CD4-positive, CD25-positive, alpha-beta regulatory T cell (primary cell): ENCODE measurements around the gene MYCT1. TPM values are rescaled to one million over a fixed set of nuclear protein-coding genes. Genes with fewer than 3 reads are reported as not detected.
"Not testable (repeated sequence)": the region's sequence is repeated elsewhere in the genome, so short reads cannot be mapped to it uniquely, and the experiment has no call there.

Experiments
- ATAC-seq, 2 donors: fragments of 150-1000 bp; cut with Tn5 transposase; one replicate each; pipeline ENCODE4 v1.10.0; 2021; ENCODE audit warnings: low read depth in 2 of 2, moderate number of reproducible peaks in 2 of 2, moderate library complexity in 1 of 2
- DNase-seq, 3 donors: peaks; one replicate each; pipeline versions ENCODE4 v3.0.0 to v3.0.0-alpha.2; 2012 to 2022; ENCODE audit warnings: mixed read lengths in 1 of 3
- H3K27ac ChIP-seq: one replicate; pipeline ENCODE4 v1.7.0; 2013; ENCODE audit warnings: mild to moderate bottlenecking, low read length; ENCODE audit not compliant: insufficient read depth, poor library complexity, severe bottlenecking
- H3K27me3 ChIP-seq: one replicate; pipeline ENCODE4 v1.7.0; 2013; ENCODE audit warnings: low read length; ENCODE audit not compliant: control insufficient read depth, insufficient read depth
- H3K36me3 ChIP-seq: one replicate; pipeline ENCODE4 v1.7.0; 2013; ENCODE audit warnings: mild to moderate bottlenecking, low read length, moderate library complexity; ENCODE audit not compliant: control insufficient read depth, insufficient read depth
- H3K4me1 ChIP-seq: 2 replicates; pipeline ENCODE4 v1.7.0; 2013; ENCODE audit warnings: mild to moderate bottlenecking, low read length; ENCODE audit not compliant: insufficient read depth, control insufficient read depth, poor library complexity, severe bottlenecking
- H3K4me3 ChIP-seq: one replicate; pipeline ENCODE4 v1.7.0; 2013; ENCODE audit warnings: low read depth, mild to moderate bottlenecking, low read length, moderate library complexity
- H3K9me3 ChIP-seq, 2 experiments: 1 replicate in 1 of 2; 2 replicates in 1 of 2; pipeline ENCODE4 v1.7.0; 2013; ENCODE audit warnings: low read length in 2 of 2, mild to moderate bottlenecking in 1 of 2, moderate library complexity in 1 of 2; ENCODE audit not compliant: control insufficient read depth in 2 of 2
- H3K27ac Mint-ChIP-seq, 3 donors: one replicate each; pipeline ENCODE4 v1.8.0; 2020 to 2022; ENCODE audit warnings: mild to moderate bottlenecking in 3 of 3, mixed read lengths in 3 of 3, moderate library complexity in 2 of 3
- H3K27me3 Mint-ChIP-seq: one replicate; pipeline ENCODE4 v1.8.0; 2022; ENCODE audit warnings: mild to moderate bottlenecking, mixed read lengths
- H3K36me3 Mint-ChIP-seq: one replicate; pipeline ENCODE4 v1.8.0; 2020; ENCODE audit warnings: mixed read lengths
- H3K4me1 Mint-ChIP-seq, 4 donors: one replicate each; pipeline ENCODE4 v1.8.0; 2020 to 2022; ENCODE audit warnings: mixed read lengths in 4 of 4, mild to moderate bottlenecking in 1 of 4
- H3K4me3 Mint-ChIP-seq, 4 donors: one replicate each; pipeline ENCODE4 v1.8.0; 2020 to 2022; ENCODE audit warnings: mild to moderate bottlenecking in 4 of 4, mixed read lengths in 4 of 4, moderate library complexity in 3 of 4
- H3K9me3 Mint-ChIP-seq, 7 donors: one replicate each; pipeline ENCODE4 v1.8.0; 2020 to 2022; ENCODE audit warnings: mixed read lengths in 7 of 7, mild to moderate bottlenecking in 3 of 7, moderate library complexity in 2 of 7
- polyA plus RNA-seq, 4 donors: library from polyadenylated mRNA; unstranded; fragments of 300-500 nt; fragmentation: Illumina TruSeq; gene quantifications; one replicate each; pipeline ENCODE4 v1.2.3, GENCODE V29; 2021
- total RNA-seq: library from RNA; stranded (reverse); gene quantifications from one replicate; pipeline ENCODE4 v1.2.3, GENCODE V29; 2022

The MYCT1 gene
- total and polyA plus RNA-seq, 5 donors from 2014 or later: 1.5 TPM; not detected in 4

GRCh38 chr6:152680879-152681517, 16.7 kb upstream of the MYCT1 start:
- Mint-ChIP-seq H3K4me3 (no peak overlapping the region), H3K9me3 (no peaks in the 10 kb centered on the region), H3K27me3 (no peaks in the 10 kb centered on the region), H3K27ac (no peak overlapping the region), H3K36me3 (no peaks in the 10 kb centered on the region), H3K4me1 (no peaks in the 10 kb centered on the region)
- Histone ChIP-seq H3K27ac (no peak overlapping the region), H3K9me3 (no peaks in the 10 kb centered on the region), H3K4me1 (no peaks in the 10 kb centered on the region), H3K27me3 (no peaks in the 10 kb centered on the region), H3K36me3 (no peaks in the 10 kb centered on the region), H3K4me3 (no peak overlapping the region)
- no peak for ATAC-seq
- DNase-seq: no peak

GRCh38 chr6:152682141-152682540, 15.6 kb upstream of the MYCT1 start:
- H3K9me3 ChIP-seq: no peaks in the 10 kb centered on the region
- H3K27me3 ChIP-seq: no peaks in the 10 kb centered on the region
- Mint-ChIP-seq H3K36me3 (no peaks in the 10 kb centered on the region), H3K27ac (no peak overlapping the region), H3K27me3 (no peaks in the 10 kb centered on the region), H3K9me3 (no peaks in the 10 kb centered on the region), H3K4me1 (no peaks in the 10 kb centered on the region), H3K4me3 (no peak overlapping the region)
- no peak for ATAC-seq
- no peaks in the 10 kb centered on the region for H3K4me1 ChIP-seq
- no peak overlapping the region for H3K27ac ChIP-seq
- no peak for DNase-seq
- H3K36me3 ChIP-seq: no peaks in the 10 kb centered on the region
- H3K4me3 ChIP-seq: no peak overlapping the region

GRCh38 chr6:152682935-152683334, 14.8 kb upstream of the MYCT1 start:
- H3K27ac Mint-ChIP-seq, H3K27ac ChIP-seq, H3K4me1 ChIP-seq, DNase-seq, H3K9me3 ChIP-seq, H3K27me3 Mint-ChIP-seq, H3K4me3 ChIP-seq, H3K4me3 Mint-ChIP-seq, H3K36me3 ChIP-seq, H3K27me3 ChIP-seq, H3K9me3 Mint-ChIP-seq, H3K36me3 Mint-ChIP-seq, ATAC-seq, H3K4me1 Mint-ChIP-seq: not testable (repeated sequence)

- Histone ChIP-seq H3K27me3 (no peaks in the 10 kb centered on the region), H3K27ac (no peak overlapping the region), H3K4me1 (no peaks in the 10 kb centered on the region), H3K36me3 (no peaks in the 10 kb centered on the region), H3K4me3 (no peak overlapping the region), H3K9me3 (no peaks in the 10 kb centered on the region)
- Mint-ChIP-seq H3K27me3 (no peaks in the 10 kb centered on the region), H3K36me3 (no peaks in the 10 kb centered on the region), H3K4me1 (no peaks in the 10 kb centered on the region), H3K4me3 (no peak overlapping the region), H3K27ac (no peak overlapping the region), H3K9me3 (peaks cover 0 to 3% (median 0%) of the 10 kb centered on the region in 7 donors)
- no peak for ATAC-seq
- no peak for DNase-seq
These were observed 11.9 kb upstream of the MYCT1 start for GRCh38 chr6:152685819-152686218.

- Histone ChIP-seq H3K4me3 (no peak overlapping the region), H3K27ac (no peak overlapping the region), H3K4me1 (no peaks in the 10 kb centered on the region), H3K27me3 (no peaks in the 10 kb centered on the region), H3K9me3 (no peaks in the 10 kb centered on the region), H3K36me3 (no peaks in the 10 kb centered on the region)
- H3K27me3 Mint-ChIP-seq: peaks cover 5% of the 10 kb centered on the region
- no peak for ATAC-seq
- H3K4me1 Mint-ChIP-seq: no peaks in the 10 kb centered on the region
- H3K9me3 Mint-ChIP-seq: peaks cover 0 to 1% (median 0%) of the 10 kb centered on the region in 7 donors
- H3K4me3 Mint-ChIP-seq: no peak overlapping the region
- no peak overlapping the region for H3K27ac Mint-ChIP-seq
- no peak for DNase-seq
- H3K36me3 Mint-ChIP-seq: no peaks in the 10 kb centered on the region
These were observed 2.2 kb upstream of the MYCT1 start for GRCh38 chr6:152695372-152696045.

GRCh38 chr6:152696522-152696921, 1.2 kb upstream of the MYCT1 start:
- H3K9me3 Mint-ChIP-seq: peaks cover 0 to 1% (median 0%) of the 10 kb centered on the region in 7 donors
- Histone ChIP-seq H3K4me3 (no peak overlapping the region), H3K9me3 (no peaks in the 10 kb centered on the region), H3K27me3 (no peaks in the 10 kb centered on the region), H3K36me3 (no peaks in the 10 kb centered on the region), H3K27ac (no peak overlapping the region), H3K4me1 (no peaks in the 10 kb centered on the region)
- peaks cover 15% of the 10 kb centered on the region for H3K27me3 Mint-ChIP-seq
- no peak overlapping the region for H3K27ac Mint-ChIP-seq
- H3K4me3 Mint-ChIP-seq: no peak overlapping the region
- H3K4me1 Mint-ChIP-seq: no peaks in the 10 kb centered on the region
- ATAC-seq (no peak), DNase-seq (no peak)
- H3K36me3 Mint-ChIP-seq: no peaks in the 10 kb centered on the region

- no peaks in the 10 kb centered on the region for H3K36me3 Mint-ChIP-seq
- Histone ChIP-seq H3K4me3 (no peak overlapping the region), H3K36me3 (no peaks in the 10 kb centered on the region), H3K27ac (no peak overlapping the region), H3K9me3 (no peaks in the 10 kb centered on the region), H3K4me1 (no peaks in the 10 kb centered on the region), H3K27me3 (no peaks in the 10 kb centered on the region)
- DNase-seq: no peak
- no peak for ATAC-seq
- H3K9me3 Mint-ChIP-seq: peaks cover 0 to 2% (median 0%) of the 10 kb centered on the region in 7 donors
- H3K4me1 Mint-ChIP-seq: no peaks in the 10 kb centered on the region
- peaks cover 12% of the 10 kb centered on the region for H3K27me3 Mint-ChIP-seq
- H3K4me3 Mint-ChIP-seq: no peak overlapping the region
- H3K27ac Mint-ChIP-seq: no peak overlapping the region
These were observed 995 bp downstream of the MYCT1 start for GRCh38 chr6:152698692-152699091.

- DNase-seq (no peak), ATAC-seq (no peak)
- no peak overlapping the region for H3K27ac Mint-ChIP-seq
- Histone ChIP-seq H3K9me3 (no peaks in the 10 kb centered on the region), H3K4me1 (no peaks in the 10 kb centered on the region), H3K27me3 (no peaks in the 10 kb centered on the region), H3K27ac (no peak overlapping the region), H3K4me3 (no peak overlapping the region), H3K36me3 (no peaks in the 10 kb centered on the region)
- H3K9me3 Mint-ChIP-seq: peaks cover 0 to 2% (median 0%) of the 10 kb centered on the region in 7 donors
- H3K4me3 Mint-ChIP-seq: no peak overlapping the region
- peaks cover 12% of the 10 kb centered on the region for H3K27me3 Mint-ChIP-seq
- H3K36me3 Mint-ChIP-seq: no peaks in the 10 kb centered on the region
- no peaks in the 10 kb centered on the region for H3K4me1 Mint-ChIP-seq
These were observed 2.7 kb downstream of the MYCT1 start for GRCh38 chr6:152700427-152700826.
